ENCODE results near the gene CNTN1.

DNA sequence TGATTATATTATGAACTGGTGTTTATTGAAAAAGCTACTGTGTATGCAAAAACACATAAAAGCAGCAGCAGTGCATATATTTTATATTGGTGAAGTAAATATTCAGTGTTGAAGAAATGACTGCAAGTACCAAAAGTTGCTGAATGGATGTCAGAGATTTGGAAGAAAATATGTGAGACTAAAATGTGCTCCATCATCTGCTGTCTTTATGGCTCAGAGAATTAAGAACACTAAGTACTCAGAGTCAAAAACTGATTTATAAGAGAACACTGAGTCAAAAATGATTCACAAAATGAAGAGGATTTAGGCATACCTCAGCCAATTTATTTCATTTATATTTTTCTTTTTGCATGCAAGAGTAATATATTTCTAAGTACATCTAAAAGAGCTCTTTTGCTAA, 409.6 kb downstream of the CNTN1 start:
- TF ChIP-seq YY1 (IDR thresholded peaks at IDR 0.05; ENCODE audit: insufficient read depth, insufficient read length) (no peak), ZNF274 (IDR thresholded peaks at IDR 0.05; ENCODE audit: low read depth, low read length) (no peak), SUZ12 (IDR thresholded peaks at IDR 0.05; ENCODE audit: extremely low read depth, insufficient read depth, insufficient read length) (no peak)

Measured in NT2/D1 (cell line).